ENCODE results near the gene PRLR. TPM values are rescaled to one million over a fixed set of nuclear protein-coding genes. Genes with fewer than 3 reads are reported as not detected.
A peak's percentile ranks its signal among the peaks of the same experiment; 100 is the strongest.

PRLR gene
- total and polyA plus RNA-seq, 2 of the 13 experiments (the other 11 are each of a cell fraction or from before 2014, with no cell fraction given) = 12.2 to 13.3 TPM

GRCh38 chr5:35159370-35159742 is 70.9 kb downstream of the PRLR start (continued):
- TF ChIP-seq EEA1 (CRISPR knock-in tag; IDR thresholded peaks at IDR 0.05; ENCODE audit: borderline replicate concordance) = no peak
- TF ChIP-seq DR1 (CRISPR knock-in tag; IDR thresholded peaks at IDR 0.05) = no peak
- TF ChIP-seq FOXM1 (CRISPR knock-in tag; IDR thresholded peaks at IDR 0.05) = no peak
- no peak for TF ChIP-seq SKIL (CRISPR knock-in tag; IDR thresholded peaks at IDR 0.05; ENCODE audit: borderline replicate concordance)
- TF ChIP-seq TEAD2 (CRISPR knock-in tag; IDR thresholded peaks at IDR 0.05) = no peak
- TF ChIP-seq RCOR2 (CRISPR knock-in tag; IDR thresholded peaks at IDR 0.05) = no peak
- TF ChIP-seq KMT2A (CRISPR knock-in tag; IDR thresholded peaks at IDR 0.05) = no peak
- TF ChIP-seq PRDM4 (CRISPR knock-in tag; IDR thresholded peaks at IDR 0.05; ENCODE audit: borderline replicate concordance) = no peak
- TF ChIP-seq E2F5 (CRISPR knock-in tag; conservative IDR thresholded peaks at IDR 0.05) = no peak
- TF ChIP-seq ZNF784 (CRISPR knock-in tag; IDR thresholded peaks at IDR 0.05; ENCODE audit: borderline replicate concordance) = no peak
- no peak for TF ChIP-seq HIVEP1 (CRISPR knock-in tag; IDR thresholded peaks at IDR 0.05)
- no peak for TF ChIP-seq ZNF781 (CRISPR knock-in tag; IDR thresholded peaks at IDR 0.05; ENCODE audit: borderline replicate concordance, not compliant biosample characterization)
- no peak for TF ChIP-seq ZNF124 (CRISPR knock-in tag; IDR thresholded peaks at IDR 0.05)
- TF ChIP-seq FLYWCH1 (CRISPR knock-in tag; IDR thresholded peaks at IDR 0.05) = no peak
- no peak for TF ChIP-seq ZNF263 (CRISPR knock-in tag; IDR thresholded peaks at IDR 0.05)
- no peak for TF ChIP-seq ZNF33B (CRISPR knock-in tag; IDR thresholded peaks at IDR 0.05)
- TF ChIP-seq TBL1XR1 (IDR thresholded peaks at IDR 0.05; ENCODE audit: borderline replicate concordance, low read length, partially characterized antibody) = no peak
- no peak for TF ChIP-seq IKZF4 (CRISPR knock-in tag; IDR thresholded peaks at IDR 0.05; ENCODE audit: borderline replicate concordance, low read depth, not compliant biosample characterization)
- no peak for TF ChIP-seq NBN (conservative IDR thresholded peaks at IDR 0.05)
- TF ChIP-seq ZNF572 (CRISPR knock-in tag; IDR thresholded peaks at IDR 0.05) = no peak
- no peak for TF ChIP-seq FOSL1 (CRISPR knock-in tag; IDR thresholded peaks at IDR 0.05; ENCODE audit: borderline replicate concordance)
- no peak for TF ChIP-seq MTF2 (CRISPR knock-in tag; IDR thresholded peaks at IDR 0.05; ENCODE audit: borderline replicate concordance)
- TF ChIP-seq ZBTB20 (CRISPR knock-in tag; IDR thresholded peaks at IDR 0.05; ENCODE audit: borderline replicate concordance, low read depth) = no peak
- no peak for TF ChIP-seq KDM5A (IDR thresholded peaks at IDR 0.05; ENCODE audit: borderline replicate concordance, low read length)
- TF ChIP-seq KAT8 (CRISPR knock-in tag; IDR thresholded peaks at IDR 0.05) = peak; percentile 59; the same call in 1 of the 2 replicates
- TF ChIP-seq SALL1 (CRISPR knock-in tag; IDR thresholded peaks at IDR 0.05) = peak; percentile 81
- no peak for TF ChIP-seq MTA3 (CRISPR knock-in tag; IDR thresholded peaks at IDR 0.05)
